ENCODE measurements around the gene CRYL1.

Gene CRYL1

DNA sequence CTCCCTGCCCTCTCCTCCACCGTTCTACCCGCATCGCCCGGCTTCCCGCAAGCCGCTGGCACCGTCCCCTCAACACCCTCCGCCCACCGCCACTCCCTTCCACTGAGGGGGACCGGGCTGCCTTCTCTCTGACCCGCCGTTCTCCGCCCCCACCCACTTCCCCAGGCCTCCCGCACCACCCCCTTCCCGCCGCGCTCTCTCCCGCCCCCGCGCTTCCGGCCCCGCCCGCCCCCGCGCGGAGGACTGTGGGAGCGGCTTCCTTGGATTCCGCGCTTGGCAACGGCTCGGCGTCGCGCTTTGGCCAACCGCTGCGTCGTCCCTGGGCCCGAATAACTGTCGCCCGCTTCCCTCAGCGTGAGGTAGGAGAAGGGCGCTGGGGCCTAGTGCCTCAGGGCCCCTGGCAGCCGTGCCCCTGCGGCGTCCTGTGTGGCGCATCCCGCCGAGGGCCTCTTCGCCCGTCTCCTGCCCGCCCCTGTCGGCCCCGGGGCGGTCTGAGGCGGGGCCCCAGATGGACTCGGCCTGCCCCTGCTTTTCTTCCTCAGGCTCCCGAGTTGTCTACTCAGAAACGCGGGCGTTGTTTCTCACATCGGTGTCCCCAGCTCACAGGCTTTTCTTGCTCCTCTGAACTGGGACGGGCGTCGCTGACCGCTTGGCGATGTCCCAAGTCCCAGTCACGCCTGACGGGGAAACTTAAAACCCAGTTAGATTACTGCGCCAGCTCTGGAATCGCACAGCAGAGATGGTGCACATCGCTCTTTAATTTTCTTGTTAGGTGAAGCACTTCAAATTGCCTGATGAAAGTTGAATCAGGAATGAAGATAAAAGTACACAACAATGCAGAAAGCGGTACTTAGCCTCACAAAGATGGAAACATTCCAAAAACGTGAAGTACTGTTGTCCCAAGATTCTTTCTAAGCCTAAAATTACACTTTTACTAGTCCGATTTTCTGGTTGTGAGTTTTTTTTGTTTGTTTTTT is 41.5 kb upstream of the CRYL1 start, which contains the start of gene IFT88 (continued):
- TF ChIP-seq, protein P1, sequence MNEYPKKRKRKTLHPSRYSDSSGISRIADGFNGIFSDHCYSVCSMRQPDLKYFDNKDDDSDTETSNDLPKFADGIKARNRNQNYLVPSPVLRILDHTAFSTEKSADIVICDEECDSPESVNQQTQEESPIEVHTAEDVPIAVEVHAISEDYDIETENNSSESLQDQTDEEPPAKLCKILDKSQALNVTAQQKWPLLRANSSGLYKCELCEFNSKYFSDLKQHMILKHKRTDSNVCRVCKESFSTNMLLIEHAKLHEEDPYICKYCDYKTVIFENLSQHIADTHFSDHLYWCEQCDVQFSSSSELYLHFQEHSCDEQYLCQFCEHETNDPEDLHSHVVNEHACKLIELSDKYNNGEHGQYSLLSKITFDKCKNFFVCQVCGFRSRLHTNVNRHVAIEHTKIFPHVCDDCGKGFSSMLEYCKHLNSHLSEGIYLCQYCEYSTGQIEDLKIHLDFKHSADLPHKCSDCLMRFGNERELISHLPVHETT (tag by site-specific recombination; IDR thresholded peaks at IDR 0.05), result 0 out of 2 replicates have a peak, but pooled peaks have one; percentile 35
- no peak for TF ChIP-seq ZNF530 (tag by site-specific recombination; IDR thresholded peaks at IDR 0.05; ENCODE audit: low read depth)
- TF ChIP-seq ZBTB6 (tag by site-specific recombination; IDR thresholded peaks at IDR 0.05), result no peak
- TF ChIP-seq, protein P2, sequence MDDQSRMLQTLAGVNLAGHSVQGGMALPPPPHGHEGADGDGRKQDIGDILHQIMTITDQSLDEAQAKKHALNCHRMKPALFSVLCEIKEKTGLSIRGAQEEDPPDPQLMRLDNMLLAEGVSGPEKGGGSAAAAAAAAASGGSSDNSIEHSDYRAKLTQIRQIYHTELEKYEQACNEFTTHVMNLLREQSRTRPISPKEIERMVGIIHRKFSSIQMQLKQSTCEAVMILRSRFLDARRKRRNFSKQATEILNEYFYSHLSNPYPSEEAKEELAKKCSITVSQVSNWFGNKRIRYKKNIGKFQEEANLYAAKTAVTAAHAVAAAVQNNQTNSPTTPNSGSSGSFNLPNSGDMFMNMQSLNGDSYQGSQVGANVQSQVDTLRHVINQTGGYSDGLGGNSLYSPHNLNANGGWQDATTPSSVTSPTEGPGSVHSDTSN (CRISPR knock-in tag; IDR thresholded peaks at IDR 0.05), result peak; percentile 57; the same call in 1 of the 2 replicates
- TF ChIP-seq ZNF529 (tag by site-specific recombination; IDR thresholded peaks at IDR 0.05; ENCODE audit: insufficient replicate concordance), result no peak
- 0 out of 2 replicates have a peak, but pooled peaks have one; percentile 39 for TF ChIP-seq ZFP69B (tag by site-specific recombination; IDR thresholded peaks at IDR 0.05)
- no peak for TF ChIP-seq ZNF146 (tag by site-specific recombination; IDR thresholded peaks at IDR 0.05)
- TF ChIP-seq BCL11A (tag by site-specific recombination; IDR thresholded peaks at IDR 0.05; ENCODE audit: low read depth), result 0 out of 2 replicates have a peak, but pooled peaks have one; percentile 22
- TF ChIP-seq ZNF184 (tag by site-specific recombination; IDR thresholded peaks at IDR 0.05), result 0 out of 2 replicates have a peak, but pooled peaks have one; percentile 11
- TF ChIP-seq CTCF (tag by site-specific recombination; IDR thresholded peaks at IDR 0.05), result no peak
- no peak for TF ChIP-seq ZNF133 (tag by site-specific recombination; IDR thresholded peaks at IDR 0.05)
- TF ChIP-seq ZNF623 (tag by site-specific recombination; IDR thresholded peaks at IDR 0.05), result no peak
- peak; percentile 88 for TF ChIP-seq ZNF501 (tag by site-specific recombination; IDR thresholded peaks at IDR 0.05)
- peak; percentile 94 for TF ChIP-seq GLIS2 (tag by site-specific recombination; IDR thresholded peaks at IDR 0.05)
- peak; percentile 79 for TF ChIP-seq SP7 (tag by site-specific recombination; IDR thresholded peaks at IDR 0.05)
- peak; percentile 94 for TF ChIP-seq ZBTB20 (tag by site-specific recombination; IDR thresholded peaks at IDR 0.05)
- TF ChIP-seq REPIN1 (tag by site-specific recombination; IDR thresholded peaks at IDR 0.05; ENCODE audit: low read depth), result no peak
- no peak for TF ChIP-seq ZNF558 (tag by site-specific recombination; IDR thresholded peaks at IDR 0.05)
- TF ChIP-seq, protein P3, sequence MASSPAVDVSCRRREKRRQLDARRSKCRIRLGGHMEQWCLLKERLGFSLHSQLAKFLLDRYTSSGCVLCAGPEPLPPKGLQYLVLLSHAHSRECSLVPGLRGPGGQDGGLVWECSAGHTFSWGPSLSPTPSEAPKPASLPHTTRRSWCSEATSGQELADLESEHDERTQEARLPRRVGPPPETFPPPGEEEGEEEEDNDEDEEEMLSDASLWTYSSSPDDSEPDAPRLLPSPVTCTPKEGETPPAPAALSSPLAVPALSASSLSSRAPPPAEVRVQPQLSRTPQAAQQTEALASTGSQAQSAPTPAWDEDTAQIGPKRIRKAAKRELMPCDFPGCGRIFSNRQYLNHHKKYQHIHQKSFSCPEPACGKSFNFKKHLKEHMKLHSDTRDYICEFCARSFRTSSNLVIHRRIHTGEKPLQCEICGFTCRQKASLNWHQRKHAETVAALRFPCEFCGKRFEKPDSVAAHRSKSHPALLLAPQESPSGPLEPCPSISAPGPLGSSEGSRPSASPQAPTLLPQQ (tag by site-specific recombination; IDR thresholded peaks at IDR 0.05), result peak; percentile 84
- TF ChIP-seq, protein P4, sequence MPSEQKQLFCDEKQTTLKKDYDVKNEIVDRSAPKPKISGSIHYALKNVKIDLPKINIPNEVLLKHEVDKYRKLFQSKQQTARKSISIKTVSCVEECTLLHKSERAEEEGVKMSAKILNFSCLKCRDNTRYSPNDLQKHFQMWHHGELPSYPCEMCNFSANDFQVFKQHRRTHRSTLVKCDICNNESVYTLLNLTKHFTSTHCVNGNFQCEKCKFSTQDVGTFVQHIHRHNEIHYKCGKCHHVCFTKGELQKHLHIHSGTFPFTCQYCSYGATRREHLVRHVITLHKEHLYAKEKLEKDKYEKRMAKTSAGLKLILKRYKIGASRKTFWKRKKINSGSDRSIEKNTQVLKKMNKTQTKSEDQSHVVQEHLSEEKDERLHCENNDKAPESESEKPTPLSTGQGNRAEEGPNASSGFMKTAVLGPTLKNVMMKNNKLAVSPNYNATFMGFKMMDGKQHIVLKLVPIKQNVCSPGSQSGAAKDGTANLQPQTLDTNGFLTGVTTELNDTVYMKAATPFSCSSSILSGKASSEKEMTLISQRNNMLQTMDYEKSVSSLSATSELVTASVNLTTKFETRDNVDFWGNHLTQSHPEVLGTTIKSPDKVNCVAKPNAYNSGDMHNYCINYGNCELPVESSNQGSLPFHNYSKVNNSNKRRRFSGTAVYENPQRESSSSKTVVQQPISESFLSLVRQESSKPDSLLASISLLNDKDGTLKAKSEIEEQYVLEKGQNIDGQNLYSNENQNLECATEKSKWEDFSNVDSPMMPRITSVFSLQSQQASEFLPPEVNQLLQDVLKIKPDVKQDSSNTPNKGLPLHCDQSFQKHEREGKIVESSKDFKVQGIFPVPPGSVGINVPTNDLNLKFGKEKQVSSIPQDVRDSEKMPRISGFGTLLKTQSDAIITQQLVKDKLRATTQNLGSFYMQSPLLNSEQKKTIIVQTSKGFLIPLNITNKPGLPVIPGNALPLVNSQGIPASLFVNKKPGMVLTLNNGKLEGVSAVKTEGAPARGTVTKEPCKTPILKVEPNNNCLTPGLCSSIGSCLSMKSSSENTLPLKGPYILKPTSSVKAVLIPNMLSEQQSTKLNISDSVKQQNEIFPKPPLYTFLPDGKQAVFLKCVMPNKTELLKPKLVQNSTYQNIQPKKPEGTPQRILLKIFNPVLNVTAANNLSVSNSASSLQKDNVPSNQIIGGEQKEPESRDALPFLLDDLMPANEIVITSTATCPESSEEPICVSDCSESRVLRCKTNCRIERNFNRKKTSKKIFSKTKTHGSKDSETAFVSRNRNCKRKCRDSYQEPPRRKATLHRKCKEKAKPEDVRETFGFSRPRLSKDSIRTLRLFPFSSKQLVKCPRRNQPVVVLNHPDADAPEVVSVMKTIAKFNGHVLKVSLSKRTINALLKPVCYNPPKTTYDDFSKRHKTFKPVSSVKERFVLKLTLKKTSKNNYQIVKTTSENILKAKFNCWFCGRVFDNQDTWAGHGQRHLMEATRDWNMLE (tag by site-specific recombination; conservative IDR thresholded peaks at IDR 0.05; ENCODE audit: low read depth), result no peak
- peak; percentile 98 for TF ChIP-seq ZIC2 (tag by site-specific recombination; IDR thresholded peaks at IDR 0.05)
- no peak for TF ChIP-seq ZNF510 (tag by site-specific recombination; IDR thresholded peaks at IDR 0.05; ENCODE audit: insufficient replicate concordance)
